ENCODE results near the gene GALNT4.

GALNT4 gene

DNA sequence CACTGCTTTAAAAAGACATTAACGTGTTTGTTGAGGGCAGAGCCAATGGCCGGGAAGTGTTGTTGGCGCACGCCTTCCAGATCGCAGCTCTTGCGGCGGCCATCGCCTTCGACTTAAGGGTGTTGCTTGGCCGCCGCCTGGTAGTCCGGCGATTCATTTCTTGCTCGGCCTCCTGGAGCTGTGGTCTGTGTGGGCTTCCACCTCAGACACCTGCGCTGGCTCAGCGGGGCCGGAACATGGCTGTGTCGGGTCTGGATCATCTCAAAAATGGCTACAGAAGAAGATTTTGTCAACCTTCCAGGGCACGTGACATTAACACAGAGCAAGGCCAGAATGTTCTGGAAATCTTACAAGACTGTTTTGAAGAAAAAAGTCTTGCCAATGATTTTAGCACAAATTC, 24.7 kb downstream of the GALNT4 start:
- H3K9me3 ChIP-seq (ENCODE audit: control insufficient read depth, insufficient read depth, low read length), result no peaks in the 10 kb centered on the region
- TF ChIP-seq, protein P1, sequence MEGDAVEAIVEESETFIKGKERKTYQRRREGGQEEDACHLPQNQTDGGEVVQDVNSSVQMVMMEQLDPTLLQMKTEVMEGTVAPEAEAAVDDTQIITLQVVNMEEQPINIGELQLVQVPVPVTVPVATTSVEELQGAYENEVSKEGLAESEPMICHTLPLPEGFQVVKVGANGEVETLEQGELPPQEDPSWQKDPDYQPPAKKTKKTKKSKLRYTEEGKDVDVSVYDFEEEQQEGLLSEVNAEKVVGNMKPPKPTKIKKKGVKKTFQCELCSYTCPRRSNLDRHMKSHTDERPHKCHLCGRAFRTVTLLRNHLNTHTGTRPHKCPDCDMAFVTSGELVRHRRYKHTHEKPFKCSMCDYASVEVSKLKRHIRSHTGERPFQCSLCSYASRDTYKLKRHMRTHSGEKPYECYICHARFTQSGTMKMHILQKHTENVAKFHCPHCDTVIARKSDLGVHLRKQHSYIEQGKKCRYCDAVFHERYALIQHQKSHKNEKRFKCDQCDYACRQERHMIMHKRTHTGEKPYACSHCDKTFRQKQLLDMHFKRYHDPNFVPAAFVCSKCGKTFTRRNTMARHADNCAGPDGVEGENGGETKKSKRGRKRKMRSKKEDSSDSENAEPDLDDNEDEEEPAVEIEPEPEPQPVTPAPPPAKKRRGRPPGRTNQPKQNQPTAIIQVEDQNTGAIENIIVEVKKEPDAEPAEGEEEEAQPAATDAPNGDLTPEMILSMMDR (IDR thresholded peaks at IDR 0.05; ENCODE audit: low read depth, low read length, poor library complexity, severe bottlenecking), result no peak
- no peak for TF ChIP-seq EZH2phosphoT487 (IDR thresholded peaks at IDR 0.05; ENCODE audit: borderline replicate concordance, low read length)
- no peaks in the 10 kb centered on the region for H3K4me1 ChIP-seq (ENCODE audit: control insufficient read depth, low read length)
- no peaks in the 10 kb centered on the region for H3K27me3 ChIP-seq (ENCODE audit: control insufficient read depth, low read length)
- H3K4me3 ChIP-seq (ENCODE audit: low read length), result no peak overlapping the region
- no peaks in the 10 kb centered on the region for H3K79me2 ChIP-seq (ENCODE audit: control insufficient read depth, low read length)
- no peaks in the 10 kb centered on the region for H3F3A ChIP-seq (ENCODE audit: control insufficient read depth, insufficient read depth)
- no peaks in the 10 kb centered on the region for H3K9me2 ChIP-seq (replicated peaks; ENCODE audit: control insufficient read depth, low read length)
- no peak overlapping the region for H3K27ac ChIP-seq (ENCODE audit: low read depth, low read length)
- H3K36me3 ChIP-seq (ENCODE audit: control insufficient read depth, low read length), result no peaks in the 10 kb centered on the region; the same call in 1 of the 2 replicates
- H4K20me1 ChIP-seq (ENCODE audit: control insufficient read depth, insufficient read depth, low read depth, low read length), result no peaks in the 10 kb centered on the region
- H3K4me2 ChIP-seq (ENCODE audit: low read length), result no peak overlapping the region

DNA sequence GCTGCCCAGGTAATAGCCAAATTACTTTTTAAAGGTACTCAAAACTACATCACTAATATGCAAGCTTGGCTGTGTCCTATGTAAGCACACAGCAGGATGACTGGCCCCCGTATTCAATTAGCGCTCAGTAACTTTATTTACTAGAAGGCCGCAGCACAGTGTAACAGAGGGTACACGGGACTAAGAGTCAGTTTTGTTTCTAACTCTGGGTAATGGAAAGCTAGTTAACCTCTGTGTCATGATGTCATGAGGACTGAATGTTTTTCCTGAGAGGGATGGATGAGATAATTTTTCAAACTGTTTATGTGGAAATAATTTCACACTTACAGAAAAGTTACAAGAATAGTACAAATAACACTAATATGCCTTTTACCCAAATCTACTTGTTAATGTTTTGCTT, 27.1 kb downstream of the GALNT4 start:
- Histone ChIP-seq H3K27me3 (ENCODE audit: control insufficient read depth, low read length) (no peaks in the 10 kb centered on the region), H3K36me3 (ENCODE audit: control insufficient read depth, low read length) (no peaks in the 10 kb centered on the region; the same call in 1 of the 2 replicates), H3K4me3 (ENCODE audit: low read length) (no peak overlapping the region), H3K4me1 (ENCODE audit: control insufficient read depth, low read length) (no peaks in the 10 kb centered on the region), H3F3A (ENCODE audit: control insufficient read depth, insufficient read depth) (no peaks in the 10 kb centered on the region), H3K9me3 (ENCODE audit: control insufficient read depth, insufficient read depth, low read length) (no peaks in the 10 kb centered on the region), H3K4me2 (ENCODE audit: low read length) (no peak overlapping the region), H3K9me2 (replicated peaks; ENCODE audit: control insufficient read depth, low read length) (no peaks in the 10 kb centered on the region), H3K79me2 (ENCODE audit: control insufficient read depth, low read length) (no peaks in the 10 kb centered on the region), H4K20me1 (ENCODE audit: control insufficient read depth, insufficient read depth, low read depth, low read length) (no peaks in the 10 kb centered on the region), H3K27ac (ENCODE audit: low read depth, low read length) (no peak overlapping the region)
- TF ChIP-seq, protein P1 (IDR thresholded peaks at IDR 0.05; ENCODE audit: low read depth, low read length, poor library complexity, severe bottlenecking), result no peak
- no peak for TF ChIP-seq EZH2phosphoT487 (IDR thresholded peaks at IDR 0.05; ENCODE audit: borderline replicate concordance, low read length)

DNA sequence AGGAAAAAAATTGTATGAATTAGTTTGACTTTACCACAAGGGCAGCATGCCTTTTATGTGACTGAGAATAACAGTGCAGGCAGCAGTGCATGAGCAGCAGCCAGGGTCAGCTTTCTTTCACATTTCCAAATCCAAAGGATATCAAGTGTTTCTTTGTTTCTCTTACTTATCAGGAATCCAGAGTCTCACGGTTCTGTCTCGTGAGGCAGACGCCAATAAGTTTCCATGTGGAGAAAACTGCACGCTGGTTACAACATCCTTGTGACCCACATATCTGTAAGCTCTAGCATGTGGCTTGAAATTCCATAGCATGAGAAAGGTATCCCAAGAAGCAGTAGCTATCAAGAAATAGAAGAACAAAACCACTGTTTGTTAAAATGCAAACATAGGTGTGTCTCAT, 27.6 kb downstream of the GALNT4 start:
- Histone ChIP-seq H4K20me1 (ENCODE audit: control insufficient read depth, insufficient read depth, low read depth, low read length) (no peaks in the 10 kb centered on the region), H3K9me3 (ENCODE audit: control insufficient read depth, insufficient read depth, low read length) (no peaks in the 10 kb centered on the region), H3K4me1 (ENCODE audit: control insufficient read depth, low read length) (no peaks in the 10 kb centered on the region), H3K9me2 (replicated peaks; ENCODE audit: control insufficient read depth, low read length) (no peaks in the 10 kb centered on the region), H3K4me3 (ENCODE audit: low read length) (no peak overlapping the region), H3K4me2 (ENCODE audit: low read length) (no peak overlapping the region), H3K36me3 (ENCODE audit: control insufficient read depth, low read length) (no peaks in the 10 kb centered on the region; the same call in 1 of the 2 replicates), H3K27ac (ENCODE audit: low read depth, low read length) (no peak overlapping the region), H3F3A (ENCODE audit: control insufficient read depth, insufficient read depth) (no peaks in the 10 kb centered on the region), H3K79me2 (ENCODE audit: control insufficient read depth, low read length) (no peaks in the 10 kb centered on the region), H3K27me3 (ENCODE audit: control insufficient read depth, low read length) (no peaks in the 10 kb centered on the region)
- TF ChIP-seq, protein P1 (IDR thresholded peaks at IDR 0.05; ENCODE audit: low read depth, low read length, poor library complexity, severe bottlenecking), result no peak
- no peak for TF ChIP-seq EZH2phosphoT487 (IDR thresholded peaks at IDR 0.05; ENCODE audit: borderline replicate concordance, low read length)
